Measurements from ENCODE around the gene SIT1.

The SIT1 gene

DNA sequence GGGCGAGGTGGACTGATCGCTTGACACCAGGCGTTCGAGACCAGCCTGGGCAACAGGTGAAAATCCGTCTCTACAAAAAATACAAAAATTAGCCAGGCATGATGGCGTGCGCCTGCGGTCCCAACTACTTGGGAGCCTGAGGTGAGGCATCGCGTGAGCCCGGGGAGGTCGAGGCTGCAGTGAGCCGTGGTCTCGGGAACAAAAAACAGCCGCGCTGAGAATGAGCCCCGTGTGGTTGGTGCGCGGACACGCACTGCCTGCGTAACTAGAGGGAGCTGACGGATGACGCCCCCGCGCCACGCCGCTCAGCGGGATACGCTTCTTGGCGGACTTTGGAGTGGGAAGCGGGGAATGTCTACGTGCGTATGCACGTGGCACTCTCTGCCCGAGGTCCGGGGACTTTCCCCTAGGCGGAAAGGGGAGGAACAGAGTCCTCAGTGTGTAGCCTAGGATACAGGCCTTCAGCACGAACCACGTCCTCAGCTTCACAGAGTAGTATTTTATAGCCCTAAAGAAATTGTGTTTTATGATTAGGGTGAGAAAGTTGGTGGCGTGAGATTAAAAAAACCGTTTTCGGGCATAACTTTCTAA lies 6.9 kb upstream of the SIT1 start, which contains the start of gene RMRP:
Gene RMRP, minus strand, starts transcription at position 474 of the 591 bp plus-strand sequence.
- H3K9me3 ChIP-seq (ENCODE audit: insufficient read depth, low read depth, low read length), result no peaks in the 10 kb centered on the region
- H3K4me1 ChIP-seq (ENCODE audit: insufficient read depth, low read length, poor library complexity, severe bottlenecking), result peaks cover 57% of the 10 kb centered on the region
- no peak for TF ChIP-seq EZH2phosphoT487 (IDR thresholded peaks at IDR 0.05; ENCODE audit: borderline replicate concordance)
- peak within 1 kb of the TSS; percentile 87 for H2AFZ ChIP-seq (ENCODE audit: low read length)
- H3K4me2 ChIP-seq (ENCODE audit: low read depth, low read length, poor library complexity, severe bottlenecking), result peak within 1 kb of the TSS; percentile 87
- H3K79me2 ChIP-seq (ENCODE audit: insufficient read depth, low read length), result peaks cover 37% of the 10 kb centered on the region
- H3K27me3 ChIP-seq (ENCODE audit: insufficient read depth, low read length, poor library complexity, severe bottlenecking), result no peaks in the 10 kb centered on the region
- H4K20me1 ChIP-seq (ENCODE audit: insufficient read depth, low read length, poor library complexity, severe bottlenecking), result peaks cover 3% of the 10 kb centered on the region
- no peaks in the 10 kb centered on the region; the same call in 1 of the 2 replicates for H3K36me3 ChIP-seq (ENCODE audit: insufficient read depth, low read length)
- H3K4me3 ChIP-seq (ENCODE audit: low read length, poor library complexity, severe bottlenecking), result peak within 1 kb of the TSS; percentile 82
- peak within 1 kb of the TSS; percentile 77 for H3K9ac ChIP-seq (ENCODE audit: low read depth, low read length, poor library complexity, severe bottlenecking)
- H3K9me2 ChIP-seq (replicated peaks; ENCODE audit: low read depth, low read length), result no peaks in the 10 kb centered on the region
- 0 out of 2 replicates have a peak, but pooled peaks cover 6% of the 10 kb centered on the region for H3F3A ChIP-seq (ENCODE audit: low read depth)

DNA sequence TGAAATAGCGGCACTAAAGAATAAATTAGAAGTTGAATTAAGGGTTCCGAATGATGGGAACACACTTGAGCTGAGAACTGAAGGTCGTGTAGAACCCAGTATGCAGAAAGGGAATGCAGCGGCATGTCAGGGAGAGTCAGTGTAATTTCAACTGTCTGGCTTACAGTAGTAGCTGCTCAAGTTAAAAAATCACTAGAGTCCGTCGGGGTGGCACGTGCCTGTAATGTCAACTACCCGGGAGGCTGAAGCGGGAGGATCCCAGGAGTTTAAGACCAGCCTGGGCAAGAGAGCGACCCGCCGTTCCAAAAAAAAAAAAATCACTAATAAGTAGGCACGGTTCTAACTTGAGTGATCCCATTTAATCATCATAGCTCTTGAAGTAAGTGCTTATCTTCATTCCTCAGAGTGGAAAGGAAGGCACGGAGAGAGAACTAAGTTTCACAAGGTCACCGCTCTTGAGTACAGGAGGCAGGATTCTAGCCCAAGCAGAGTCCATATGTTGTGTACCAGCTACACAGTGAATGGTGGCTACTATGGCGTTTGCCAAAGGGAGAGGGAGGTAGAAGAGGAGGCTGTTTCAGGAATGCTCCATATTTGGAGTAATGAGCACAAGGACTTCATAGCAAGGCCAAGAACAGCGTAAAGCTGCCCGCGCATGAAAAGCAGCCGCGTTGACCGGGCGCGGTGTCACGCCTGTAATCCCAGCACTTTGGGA lies 6.3 kb upstream of the SIT1 start:
- TF ChIP-seq CTCF (conservative IDR thresholded peaks at IDR 0.05; ENCODE audit: low read length) (no peak), EZH2phosphoT487 (IDR thresholded peaks at IDR 0.05; ENCODE audit: borderline replicate concordance) (no peak)
- H3K27me3 ChIP-seq (ENCODE audit: insufficient read depth, low read length, poor library complexity, severe bottlenecking), result no peaks in the 10 kb centered on the region
- H2AFZ ChIP-seq (ENCODE audit: low read length), result 0 out of 2 replicates have a peak overlapping the region, but pooled peaks have one; percentile 4
- H3K79me2 ChIP-seq (ENCODE audit: insufficient read depth, low read length), result peaks cover 32% of the 10 kb centered on the region
- peak overlapping the region; percentile 82 for H3K4me3 ChIP-seq (ENCODE audit: low read length, poor library complexity, severe bottlenecking)
- H3F3A ChIP-seq (ENCODE audit: low read depth), result 0 out of 2 replicates have a peak, but pooled peaks cover 6% of the 10 kb centered on the region
- peaks cover 3% of the 10 kb centered on the region for H4K20me1 ChIP-seq (ENCODE audit: insufficient read depth, low read length, poor library complexity, severe bottlenecking)
- peak overlapping the region; percentile 77 for H3K9ac ChIP-seq (ENCODE audit: low read depth, low read length, poor library complexity, severe bottlenecking)
- no peaks in the 10 kb centered on the region for H3K9me3 ChIP-seq (ENCODE audit: insufficient read depth, low read depth, low read length)
- no peaks in the 10 kb centered on the region; the same call in 1 of the 2 replicates for H3K36me3 ChIP-seq (ENCODE audit: insufficient read depth, low read length)
- H3K4me2 ChIP-seq (ENCODE audit: low read depth, low read length, poor library complexity, severe bottlenecking), result peak overlapping the region; percentile 87
- H3K4me1 ChIP-seq (ENCODE audit: insufficient read depth, low read length, poor library complexity, severe bottlenecking), result peaks cover 53% of the 10 kb centered on the region
- no peaks in the 10 kb centered on the region for H3K9me2 ChIP-seq (replicated peaks; ENCODE audit: low read depth, low read length)

- Histone ChIP-seq H3K4me1 (ENCODE audit: insufficient read depth, low read length, poor library complexity, severe bottlenecking) (peaks cover 53% of the 10 kb centered on the region), H2AFZ (ENCODE audit: low read length) (no peak overlapping the region), H3K9me2 (replicated peaks; ENCODE audit: low read depth, low read length) (no peaks in the 10 kb centered on the region), H3K9ac (ENCODE audit: low read depth, low read length, poor library complexity, severe bottlenecking) (no peak overlapping the region), H3K4me3 (ENCODE audit: low read length, poor library complexity, severe bottlenecking) (no peak overlapping the region), H3K36me3 (ENCODE audit: insufficient read depth, low read length) (no peaks in the 10 kb centered on the region; the same call in 1 of the 2 replicates), H3K9me3 (ENCODE audit: insufficient read depth, low read depth, low read length) (no peaks in the 10 kb centered on the region), H3K4me2 (ENCODE audit: low read depth, low read length, poor library complexity, severe bottlenecking) (peak overlapping the region; percentile 87), H4K20me1 (ENCODE audit: insufficient read depth, low read length, poor library complexity, severe bottlenecking) (no peaks in the 10 kb centered on the region), H3K79me2 (ENCODE audit: insufficient read depth, low read length) (peaks cover 33% of the 10 kb centered on the region), H3F3A (ENCODE audit: low read depth) (0 out of 2 replicates have a peak, but pooled peaks cover 6% of the 10 kb centered on the region), H3K27me3 (ENCODE audit: insufficient read depth, low read length, poor library complexity, severe bottlenecking) (no peaks in the 10 kb centered on the region)
- no peak for TF ChIP-seq CTCF (conservative IDR thresholded peaks at IDR 0.05; ENCODE audit: low read length)
- TF ChIP-seq EZH2phosphoT487 (IDR thresholded peaks at IDR 0.05; ENCODE audit: borderline replicate concordance), result no peak
These were observed 5.6 kb upstream of the SIT1 start for GRCh38 chr9:35656348-35656747.
